HCT116 (cell line): ENCODE measurements around the gene PKP1. TPM values are rescaled to one million over a fixed set of nuclear protein-coding genes. Genes with fewer than 3 reads are reported as not detected.

Experiments used
- ATAC-seq: fragments of 200-7000 bp; cut with Tn5 transposase; 2 replicates; pipeline ENCODE4 v1.9.1; 2020; ENCODE audit warnings: mild to moderate bottlenecking, moderate library complexity
- BruUV-seq: library from RNA; stranded (reverse); fragments of 400-500 nt; replicated peaks from 2 replicates; lab custom pipeline; 2021; lab: Mats Ljungman, UMichigan
- CTCF ChIA-PET: fragments of 300-600 bp; sonication (Branson Sonifier 250); formaldehyde crosslinking; loops from one replicate; lab custom pipeline; 2021; ENCODE audit warnings: antibody characterized with exemption; lab: Charles Lee
- POLR2A ChIA-PET: fragments of 300-600, 350-600 bp; sonication (Branson Sonifier 250); formaldehyde crosslinking; loops from one replicate; lab custom pipeline; 2021; ENCODE audit warnings: antibody characterized with exemption; lab: Charles Lee
- RAD21 ChIA-PET, 2 experiments: fragments of 300-600 bp; sonication (Branson Sonifier 250); formaldehyde crosslinking; loops; one replicate each; lab custom pipeline; 2023; ENCODE audit warnings: low total read pairs in 2 of 2; ENCODE audit not compliant: uncharacterized antibody in 2 of 2, unreplicated experiment in 2 of 2, low non-redundant PET in 1 of 2; lab: Charles Lee
- DNase-seq: peaks from one replicate; pipeline ENCODE4 v3.0.0-alpha.2; 2010; ENCODE audit warnings: low read depth, low spot score
- H2AFZ ChIP-seq: fragments of 200-600 bp; shearing (Covaris generic), sonication (generic); 2 replicates; pipeline ENCODE4 v1.6.1; 2017; ENCODE audit warnings: low read depth, mixed run types, mixed read lengths, antibody characterized with exemption, low read length; ENCODE audit not compliant: poor library complexity, severe bottlenecking
- H3K27ac ChIP-seq: 2 replicates; pipeline ENCODE4 v1.5.1; 2012; ENCODE audit warnings: low read depth, low read length
- H3K27me3 ChIP-seq: fragments of 200-600 bp; sonication (generic); 2 replicates; pipeline ENCODE4 v1.6.1; 2016; ENCODE audit warnings: mixed run types, low read length, mixed read lengths; ENCODE audit not compliant: insufficient read depth
- H3K36me3 ChIP-seq, 2 experiments: fragments of 200-500 bp in 1 of 2; fragments of 200-600 bp in 1 of 2; sonication (Bioruptor generic) in 1 of 2; sonication (generic) in 1 of 2; 2 replicates each; pipeline versions ENCODE4 v1.5.1 to v1.6.1; 2014 to 2016; ENCODE audit warnings: low read length in 2 of 2, inconsistent platforms in 1 of 2, mixed read lengths in 1 of 2, mixed run types in 1 of 2; ENCODE audit not compliant: insufficient read depth in 2 of 2, control insufficient read depth in 1 of 2
- H3K4me1 ChIP-seq, 2 experiments: fragments of 200-600 bp in 1 of 2; sonication (generic) in 1 of 2; 2 replicates each; pipeline versions ENCODE4 v1.5.1 to v1.6.1; 2012 to 2017; ENCODE audit warnings: low read length in 2 of 2, inconsistent platforms in 1 of 2, mild to moderate bottlenecking in 1 of 2, mixed read lengths in 1 of 2, mixed run types in 1 of 2, moderate library complexity in 1 of 2; ENCODE audit not compliant: insufficient read depth in 2 of 2, control insufficient read depth in 1 of 2
- H3K4me2 ChIP-seq: fragments of 200-600 bp; sonication (generic); 2 replicates; pipeline ENCODE4 v1.6.1; 2017; ENCODE audit warnings: mixed run types, low read length, mixed read lengths
- H3K4me3 ChIP-seq, 2 experiments: fragments of 200-600 bp in 1 of 2; sonication (generic) in 1 of 2; replicated peaks in 1 of 2; 2 replicates each; pipeline ENCODE4 v1.5.1; 2011 to 2016; ENCODE audit warnings: low read length in 2 of 2, control low read depth in 1 of 2, low read depth in 1 of 2, mild to moderate bottlenecking in 1 of 2, mixed read lengths in 1 of 2, mixed run types in 1 of 2
- H3K79me2 ChIP-seq: fragments of 200-600 bp; sonication (generic); 2 replicates; pipeline ENCODE4 v1.6.1; 2017; ENCODE audit warnings: mild to moderate bottlenecking, mixed run types, low read length, moderate library complexity, mixed read lengths; ENCODE audit not compliant: insufficient read depth
- H3K9ac ChIP-seq: fragments of 200-600 bp; sonication (generic); 2 replicates; pipeline ENCODE4 v1.6.1; 2016; ENCODE audit warnings: low read length, mixed read lengths
- H3K9me2 ChIP-seq: fragments of 200-600 bp; sonication (generic), shearing (Covaris generic); 2 replicates; pipeline ENCODE4 v1.6.1; 2017; ENCODE audit warnings: mixed run types, mild to moderate bottlenecking, moderate library complexity; ENCODE audit not compliant: insufficient read depth
- H3K9me3 ChIP-seq, 2 experiments: fragments of 200-500 bp in 1 of 2; fragments of 200-600 bp in 1 of 2; sonication (Bioruptor generic) in 1 of 2; sonication (generic) in 1 of 2; 2 replicates each; pipeline ENCODE4 v1.6.1; 2014 to 2017; ENCODE audit warnings: low read length in 2 of 2, mixed read lengths in 2 of 2, inconsistent platforms in 1 of 2, low read depth in 1 of 2, mild to moderate bottlenecking in 1 of 2, mixed run types in 1 of 2, moderate library complexity in 1 of 2; ENCODE audit not compliant: control insufficient read depth in 1 of 2, insufficient read depth in 1 of 2
- H4K20me1 ChIP-seq: fragments of 200-600 bp; sonication (generic), shearing (Covaris generic); 2 replicates; pipeline ENCODE4 v1.6.1; 2017; ENCODE audit warnings: mixed run types, mild to moderate bottlenecking, moderate library complexity; ENCODE audit not compliant: insufficient read depth
- ATF3 ChIP-seq: IDR thresholded peaks from 2 replicates; pipeline ENCODE4 v1.6.1; 2012
- CEBPB ChIP-seq: IDR thresholded peaks from 2 replicates; pipeline ENCODE4 v1.6.1; 2012; ENCODE audit warnings: low read depth
- CTCF ChIP-seq, 3 experiments: fragments of 200-600 bp in 1 of 3; sonication (generic) in 1 of 3; IDR thresholded peaks in 2 of 3; conservative IDR thresholded peaks in 1 of 3; 2 replicates each; pipeline ENCODE4 v1.5.1; 2012 to 2017; ENCODE audit warnings: low read depth in 2 of 3, low read length in 2 of 3, antibody characterized with exemption in 1 of 3, borderline replicate concordance in 1 of 3, control low read depth in 1 of 3, mild to moderate bottlenecking in 1 of 3, mixed read lengths in 1 of 3, mixed run types in 1 of 3, moderate library complexity in 1 of 3; ENCODE audit not compliant: insufficient read depth in 1 of 3
- EGR1 ChIP-seq: IDR thresholded peaks from 2 replicates; pipeline ENCODE4 v1.6.1; 2012; ENCODE audit warnings: low read depth
- EZH2 ChIP-seq: fragments of 200-600 bp; sonication (generic); IDR thresholded peaks from 2 replicates; pipeline ENCODE4 v1.6.1; 2017; ENCODE audit warnings: antibody characterized with exemption, mixed run types
- EZH2phosphoT487 ChIP-seq: fragments of 200-600 bp; IDR thresholded peaks from 2 replicates; pipeline ENCODE4 v1.6.1; 2018; ENCODE audit warnings: antibody characterized with exemption, borderline replicate concordance
- FOSL1 ChIP-seq: IDR thresholded peaks from 2 replicates; pipeline ENCODE4 v1.6.1; 2012; ENCODE audit warnings: low read depth
- JUND ChIP-seq: IDR thresholded peaks from 2 replicates; pipeline ENCODE4 v1.6.1; 2012
- MAX ChIP-seq: IDR thresholded peaks from 2 replicates; pipeline ENCODE4 v1.6.1; 2012
- POLR2A ChIP-seq: IDR thresholded peaks from 2 replicates; pipeline ENCODE4 v1.7.0; 2011; ENCODE audit warnings: borderline replicate concordance; ENCODE audit not compliant: insufficient read depth, insufficient read length; ENCODE audit errors: extremely low read depth
- POLR2AphosphoS5 ChIP-seq: IDR thresholded peaks from 2 replicates; pipeline ENCODE4 v1.6.1; 2011; ENCODE audit warnings: mild to moderate bottlenecking, low read depth, low read length, moderate library complexity
- RAD21 ChIP-seq: IDR thresholded peaks from 2 replicates; pipeline ENCODE4 v1.6.1; 2012; ENCODE audit warnings: low read depth, mild to moderate bottlenecking
- REST ChIP-seq: IDR thresholded peaks from 2 replicates; pipeline ENCODE4 v1.6.1; 2012; ENCODE audit warnings: low read depth
- SIN3A ChIP-seq: IDR thresholded peaks from 2 replicates; pipeline ENCODE4 v1.6.1; 2012; ENCODE audit warnings: low read depth
- SP1 ChIP-seq: IDR thresholded peaks from 2 replicates; pipeline ENCODE4 v1.6.1; 2012; ENCODE audit warnings: low read depth
- SRF ChIP-seq: IDR thresholded peaks from 2 replicates; pipeline ENCODE4 v1.6.1; 2012; ENCODE audit warnings: low read depth
- TCF7L2 ChIP-seq: IDR thresholded peaks from 2 replicates; pipeline ENCODE4 v1.7.0; 2011; ENCODE audit warnings: borderline replicate concordance, inconsistent platforms; ENCODE audit not compliant: insufficient read depth, insufficient read length; ENCODE audit errors: extremely low read depth
- ZBTB33 ChIP-seq: IDR thresholded peaks from 2 replicates; pipeline ENCODE4 v1.6.1; 2011; ENCODE audit warnings: mild to moderate bottlenecking, low read length, moderate library complexity; ENCODE audit not compliant: insufficient replicate concordance; ENCODE audit errors: extremely low read depth
- ZFX ChIP-seq: fragments of 450-650 bp; IDR thresholded peaks from 2 replicates; pipeline ENCODE4 v1.6.1; 2017
- intact Hi-C: fragments of 100-400 bp; cut with micrococcal nuclease; formaldehyde crosslinking; loops from 2 replicates; pipeline ENCODE4 v1.10.0; 2022
- total RNA-seq: library from RNA; stranded (reverse); gene quantifications from one replicate; pipeline ENCODE4 v1.2.1, GENCODE V29; 2021; ENCODE audit not compliant: unreplicated experiment

The PKP1 gene
- total RNA-seq, 1 experiment from 2014 or later: 0.07 TPM

GRCh38 chr1:201251411-201251810 lies 31.9 kb upstream of the PKP1 start:
- no peak overlapping the region for H3K4me3 ChIP-seq
- no peak overlapping the region for H2AFZ ChIP-seq
- H3K79me2 ChIP-seq: no peaks in the 10 kb centered on the region
- H3K9ac ChIP-seq: no peak overlapping the region
- no peaks in the 10 kb centered on the region for H3K36me3 ChIP-seq
- ChIA-PET CTCF (interaction anchor here (1.0 kb wide), 1 partner anchor 97 kb away, joined by 3 read pairs; no protein-coding TSS in a partner anchor), POLR2A (no interaction called here), RAD21 (interaction anchor here in 1 of 2 experiments (1.1 kb wide), 1 partner anchor 112 kb away, joined by 3 read pairs; no protein-coding TSS in a partner anchor)
- H4K20me1 ChIP-seq: no peaks in the 10 kb centered on the region
- no peaks in the 10 kb centered on the region for H3K9me2 ChIP-seq
- no peak overlapping the region for H3K27ac ChIP-seq
- TF ChIP-seq MAX: no peak
- TF ChIP-seq POLR2AphosphoS5: no peak
- no peak for TF ChIP-seq SP1
- TF ChIP-seq RAD21: no peak
- TF ChIP-seq FOSL1: no peak
- TF ChIP-seq ZFX: no peak
- no peak for TF ChIP-seq SIN3A
- TF ChIP-seq CTCF (IDR thresholded peaks at IDR 0.05 in 2 of 3, conservative IDR thresholded peaks at IDR 0.05 in 1 of 3; ENCODE audit: borderline replicate concordance in 1 of 3, insufficient read depth in 1 of 3, low read depth in 2 of 3, low read length in 2 of 3): no peak
- TF ChIP-seq POLR2A: no peak
- no peak for TF ChIP-seq ATF3
- TF ChIP-seq TCF7L2: no peak
- no peak for TF ChIP-seq CEBPB
- TF ChIP-seq EGR1: no peak
- TF ChIP-seq EZH2phosphoT487: no peak
- TF ChIP-seq REST: no peak
- no peak for TF ChIP-seq JUND
- TF ChIP-seq ZBTB33: no peak
- no peak for TF ChIP-seq SRF
- TF ChIP-seq EZH2: no peak
- DNase-seq: no peak
- no peaks in the 10 kb centered on the region for H3K9me3 ChIP-seq
- H3K27me3 ChIP-seq: no peaks in the 10 kb centered on the region; the same call in 1 of the 2 replicates
- H3K4me1 ChIP-seq: no peaks in the 10 kb centered on the region
- ATAC-seq: no peak
- intact Hi-C loops: no loop called here
- no TSS peak for BruUV-seq
- no peak overlapping the region for H3K4me2 ChIP-seq
